CD14-positive monocyte (primary cell): ENCODE measurements around the gene MROH8. TPM values are rescaled to one million over a fixed set of nuclear protein-coding genes. Genes with fewer than 3 reads are reported as not detected.

Experiments
- DNase-seq, 3 donors: peaks; one replicate each; pipeline ENCODE4 v3.0.0-alpha.2; 2011 to 2022
- H2AFZ ChIP-seq: 2 replicates; pipeline ENCODE4 v1.6.0; 2012; ENCODE audit warnings: mild to moderate bottlenecking, low read depth, low read length, inconsistent platforms; ENCODE audit not compliant: insufficient read depth, poor library complexity, severe bottlenecking
- H3K27ac ChIP-seq, 2 donors: 1 replicate in 1 of 2; 2 replicates in 1 of 2; pipeline ENCODE4 v1.5.1; 2012 to 2013; ENCODE audit warnings: low read length in 2 of 2, control low read depth in 1 of 2, inconsistent platforms in 1 of 2, low read depth in 1 of 2, mild to moderate bottlenecking in 1 of 2
- H3K27me3 ChIP-seq, 2 donors: one replicate each; pipeline versions ENCODE4 v1.6.0 to v1.6.1; 2011 to 2013; ENCODE audit warnings: low read length in 2 of 2; ENCODE audit not compliant: control insufficient read depth in 2 of 2, insufficient read depth in 2 of 2
- H3K36me3 ChIP-seq, 2 donors: replicated peaks in 1 of 2; 1 replicate in 1 of 2; 2 replicates in 1 of 2; pipeline versions ENCODE4 v1.5.1 to v1.6.1; 2012 to 2013; ENCODE audit warnings: low read length in 2 of 2, control low read depth in 1 of 2, inconsistent platforms in 1 of 2, mild to moderate bottlenecking in 1 of 2; ENCODE audit not compliant: insufficient read depth in 2 of 2, control insufficient read depth in 1 of 2
- H3K4me1 ChIP-seq, 2 donors: 1 replicate in 1 of 2; 2 replicates in 1 of 2; pipeline versions ENCODE4 v1.5.1 to v1.6.1; 2012 to 2013; ENCODE audit warnings: low read length in 2 of 2, control low read depth in 1 of 2, inconsistent platforms in 1 of 2, mild to moderate bottlenecking in 1 of 2, moderate library complexity in 1 of 2; ENCODE audit not compliant: insufficient read depth in 2 of 2, control insufficient read depth in 1 of 2
- H3K4me2 ChIP-seq: replicated peaks from 2 replicates; pipeline ENCODE3; 2012; ENCODE audit warnings: low read length, moderate library complexity, mild to moderate bottlenecking; ENCODE audit not compliant: poor library complexity, severe bottlenecking; ENCODE audit errors: extremely low read depth
- H3K4me3 ChIP-seq, 3 experiments: fragments of 200-600 bp in 1 of 3; sonication (generic) in 1 of 3; replicated peaks in 1 of 3; 1 replicate in 2 of 3; 2 replicates in 1 of 3; pipeline ENCODE4 v1.5.1; 2011 to 2013; ENCODE audit warnings: low read length in 3 of 3, mild to moderate bottlenecking in 3 of 3, control low read depth in 2 of 3, low read depth in 2 of 3, inconsistent platforms in 1 of 3, moderate library complexity in 1 of 3
- H3K79me2 ChIP-seq: 2 replicates; pipeline ENCODE4 v1.6.0; 2012; ENCODE audit warnings: mild to moderate bottlenecking, control low read depth, inconsistent platforms, low read length, moderate library complexity; ENCODE audit not compliant: insufficient read depth
- H3K9ac ChIP-seq: 2 replicates; pipeline ENCODE4 v1.6.0; 2017; ENCODE audit warnings: low read length, mild to moderate bottlenecking; ENCODE audit not compliant: insufficient read depth, poor library complexity, severe bottlenecking
- H3K9me3 ChIP-seq, 2 donors: replicated peaks in 1 of 2; 1 replicate in 1 of 2; 2 replicates in 1 of 2; pipeline versions ENCODE4 v1.5.1 to v1.6.1; 2012 to 2013; ENCODE audit warnings: low read length in 2 of 2, control low read depth in 1 of 2; ENCODE audit not compliant: control insufficient read depth in 1 of 2, insufficient read depth in 1 of 2
- H4K20me1 ChIP-seq: 2 replicates; pipeline ENCODE4 v1.6.0; 2012; ENCODE audit warnings: mild to moderate bottlenecking, low read length, control low read depth, moderate library complexity; ENCODE audit not compliant: insufficient read depth
- H3K27ac Mint-ChIP-seq, 7 donors: one replicate each; pipeline ENCODE4 v1.8.0; 2020; ENCODE audit warnings: mild to moderate bottlenecking in 7 of 7, mixed read lengths in 7 of 7, moderate library complexity in 6 of 7, inconsistent platforms in 2 of 7
- H3K27me3 Mint-ChIP-seq, 3 donors: one replicate each; pipeline ENCODE4 v1.8.0; 2021 to 2022; ENCODE audit warnings: low read depth in 3 of 3, mild to moderate bottlenecking in 3 of 3, mixed read lengths in 3 of 3, moderate library complexity in 3 of 3, inconsistent platforms in 1 of 3
- H3K36me3 Mint-ChIP-seq, 2 donors: one replicate each; pipeline ENCODE4 v1.8.0; 2020; ENCODE audit warnings: mixed read lengths in 2 of 2, inconsistent platforms in 1 of 2, mild to moderate bottlenecking in 1 of 2
- H3K4me1 Mint-ChIP-seq: one replicate; pipeline ENCODE4 v1.8.0; 2020; ENCODE audit warnings: mild to moderate bottlenecking, mixed read lengths
- H3K4me3 Mint-ChIP-seq, 2 donors: one replicate each; pipeline ENCODE4 v1.8.0; 2020; ENCODE audit warnings: mild to moderate bottlenecking in 2 of 2, mixed read lengths in 2 of 2, moderate library complexity in 1 of 2
- H3K9me3 Mint-ChIP-seq, 7 donors: one replicate each; pipeline ENCODE4 v1.8.0; 2020 to 2022; ENCODE audit warnings: mixed read lengths in 7 of 7, mild to moderate bottlenecking in 6 of 7, moderate library complexity in 6 of 7, inconsistent platforms in 2 of 7
- CTCF ChIP-seq: fragments of 200-600 bp; IDR thresholded peaks from one replicate; pipeline ENCODE4 v1.8.0; 2022; ENCODE audit warnings: antibody characterized with exemption, mild to moderate bottlenecking
- WGBS: methylation state at CpG from one replicate; pipeline ENCODE4 v1.1.5; 2013; ENCODE audit warnings: missing lambda C conversion rate; ENCODE audit not compliant: insufficient coverage; 5-methylcytosine and 5-hydroxymethylcytosine counted together
- intact Hi-C, 2 donors: fragments of 100-400 bp; cut with micrococcal nuclease; formaldehyde crosslinking; loops; one replicate each; pipeline versions ENCODE4 v1.15.0 to v1.15.1; 2023
- polyA plus RNA-seq, 3 donors: library from polyadenylated mRNA; depleted of rRNA in 1 of 3; unstranded in 2 of 3; stranded (reverse) in 1 of 3; fragments of 300-500 nt in 2 of 3; fragments of >200 nt in 1 of 3; fragmentation: Illumina TruSeq in 2 of 3; gene quantifications; 1 replicate in 2 of 3; 2 replicates in 1 of 3; pipeline ENCODE4 v1.2.3, GENCODE V29; 2012 to 2021

Gene MROH8
- polyA plus RNA-seq, 3 donors: 0.08 to 1.0 (median 0.52) TPM

- Mint-ChIP-seq H3K27me3 (peaks cover 0 to 2% (median 0%) of the 10 kb centered on the region in 3 donors), H3K9me3 (no peaks in the 10 kb centered on the region), H3K36me3 (peaks cover 2 to 9% of the 10 kb centered on the region in 2 donors), H3K4me3 (peak within 1 kb of the TSS; percentile 99), H3K4me1 (peaks cover 21% of the 10 kb centered on the region), H3K27ac (peak within 1 kb of the TSS; percentile 91 to 100 (median 99))
- TF ChIP-seq CTCF: no peak
- peak within 1 kb of the TSS; percentile 78 for H3K9ac ChIP-seq
- no peaks in the 10 kb centered on the region for H3K27me3 ChIP-seq
- H3K4me2 ChIP-seq: peak within 1 kb of the TSS; percentile 97
- peak within 1 kb of the TSS; percentile 97 for H2AFZ ChIP-seq
- peaks cover 16 to 25% of the 10 kb centered on the region in 2 donors for H3K4me1 ChIP-seq
- WGBS: 0% methylated on average over 48 of the region's 58 CpGs
- peak within 1 kb of the TSS; percentile 68 to 87 (median 78) for H3K4me3 ChIP-seq
- H3K27ac ChIP-seq: peak within 1 kb of the TSS; percentile 23 to 86
- DNase-seq: peak; percentile 62 to 70 (median 70)
- intact Hi-C loops: loop anchor here in 1 of 2 donors (5.0 to 10.0 kb wide), 2 partner anchors 79 to 139 kb away; partner anchors contain the start of genes MROH8 and RPN2
- H4K20me1 ChIP-seq: no peaks in the 10 kb centered on the region
- H3K36me3 ChIP-seq: no peaks in the 10 kb centered on the region
- peaks cover 50% of the 10 kb centered on the region for H3K79me2 ChIP-seq
- H3K9me3 ChIP-seq: no peaks in the 10 kb centered on the region
These were observed 83.5 kb downstream of the MROH8 start, which contains the start of gene RBL1 for GRCh38 chr20:37095599-37096414. Gene RBL1, minus strand, starts transcription at chr20:37095997. Its CDS starts 69 bp downstream, at chr20:37095928.

- no peaks in the 10 kb centered on the region for H3K27me3 ChIP-seq
- peak overlapping the region; percentile 44 to 98 (median 82) for H3K27ac Mint-ChIP-seq
- TF ChIP-seq CTCF: no peak
- H3K27ac ChIP-seq: peak overlapping the region; percentile 23 to 86
- H3K9me3 ChIP-seq: no peaks in the 10 kb centered on the region
- no peaks in the 10 kb centered on the region for H4K20me1 ChIP-seq
- H3K27me3 Mint-ChIP-seq: peaks cover 0 to 2% (median 0%) of the 10 kb centered on the region in 3 donors
- intact Hi-C loops: loop anchor here in 1 of 2 donors (5.0 to 10.0 kb wide), 2 partner anchors 80 to 138 kb away; partner anchors contain the start of genes MROH8 and RPN2
- H3K4me3 ChIP-seq: peak overlapping the region; percentile 68 to 87 (median 78)
- H3K36me3 Mint-ChIP-seq: peaks cover 2 to 9% of the 10 kb centered on the region in 2 donors
- H3K4me2 ChIP-seq: peak overlapping the region; percentile 97
- WGBS: 0% methylated on average over 14 of the region's 19 CpGs
- H2AFZ ChIP-seq: peak overlapping the region; percentile 97
- peak overlapping the region; percentile 92 to 99 for H3K4me3 Mint-ChIP-seq
- peaks cover 56% of the 10 kb centered on the region for H3K79me2 ChIP-seq
- H3K36me3 ChIP-seq: no peaks in the 10 kb centered on the region
- H3K4me1 ChIP-seq: peaks cover 16 to 31% of the 10 kb centered on the region in 2 donors
- no peaks in the 10 kb centered on the region for H3K9me3 Mint-ChIP-seq
- H3K4me1 Mint-ChIP-seq: peaks cover 24% of the 10 kb centered on the region
- H3K9ac ChIP-seq: peak overlapping the region; percentile 78
- DNase-seq: peak in 2 of 3 donors; percentile 7 to 10
These were observed 84.2 kb downstream of the MROH8 start for GRCh38 chr20:37095108-37095598.
